GM23338 (cell line): ENCODE data around the gene CYTH1. TPM values are rescaled to one million over a fixed set of nuclear protein-coding genes. Genes with fewer than 3 reads are reported as not detected.
A peak's percentile ranks its signal among the peaks of the same experiment; 100 is the strongest.

Source experiments
- ATAC-seq: fragments of 200-7000 bp; cut with Tn5 transposase; 3 replicates; pipeline ENCODE4 v1.9.1; 2020
- DNase-seq: peaks from one replicate; pipeline ENCODE4 v3.0.0-alpha.2; 2015; ENCODE audit warnings: low spot score
- H2AFZ ChIP-seq: fragments of 200-600 bp; sonication (generic); 2 replicates; pipeline ENCODE4 v1.8.0; 2016; ENCODE audit warnings: antibody characterized with exemption, mild to moderate bottlenecking, moderate library complexity
- H3F3A ChIP-seq: fragments of 200-600 bp; sonication (generic); replicated peaks from 2 replicates; pipeline ENCODE4 v1.8.0; 2017; ENCODE audit warnings: antibody characterized with exemption, mixed run types, low read depth
- H3K27ac ChIP-seq: fragments of 200-600 bp; sonication (generic); 2 replicates; pipeline ENCODE4 v1.6.1; 2016; ENCODE audit warnings: low read depth
- H3K27me3 ChIP-seq: fragments of 200-600 bp; sonication (generic); 2 replicates; pipeline ENCODE4 v1.8.0; 2016; ENCODE audit warnings: mild to moderate bottlenecking, mixed run types, moderate library complexity; ENCODE audit not compliant: insufficient read depth
- H3K36me3 ChIP-seq: fragments of 200-600 bp; sonication (generic); 2 replicates; pipeline ENCODE4 v1.8.0; 2016; ENCODE audit warnings: mild to moderate bottlenecking; ENCODE audit not compliant: insufficient read depth
- H3K4me1 ChIP-seq: fragments of 200-600 bp; sonication (generic); 2 replicates; pipeline ENCODE4 v1.8.0; 2016; ENCODE audit warnings: mild to moderate bottlenecking, moderate library complexity; ENCODE audit not compliant: insufficient read depth
- H3K4me2 ChIP-seq: fragments of 200-600 bp; sonication (generic); 2 replicates; pipeline ENCODE4 v1.7.1; 2017; ENCODE audit warnings: mixed run types
- H3K4me3 ChIP-seq: fragments of 200-600 bp; sonication (generic); 2 replicates; pipeline ENCODE4 v1.6.1; 2016; ENCODE audit warnings: mixed run types
- H3K79me2 ChIP-seq: fragments of 200-600 bp; sonication (generic); replicated peaks from 2 replicates; pipeline ENCODE4 v1.8.0; 2017; ENCODE audit warnings: mild to moderate bottlenecking; ENCODE audit not compliant: insufficient read depth
- H3K9me2 ChIP-seq: fragments of 200-600 bp; sonication (generic); 2 replicates; pipeline ENCODE4 v1.8.0; 2017; ENCODE audit not compliant: insufficient read depth
- H4K20me1 ChIP-seq: fragments of 200-600 bp; sonication (generic); replicated peaks from 2 replicates; pipeline ENCODE4 v1.8.0; 2017; ENCODE audit warnings: mild to moderate bottlenecking; ENCODE audit not compliant: insufficient read depth
- H3K27ac Mint-ChIP-seq: 2 replicates; pipeline ENCODE4 v1.8.0; 2020; ENCODE audit warnings: inconsistent platforms, mild to moderate bottlenecking, moderate library complexity, mixed read lengths
- H3K27me3 Mint-ChIP-seq: 3 replicates; pipeline ENCODE4 v1.8.0; 2022; ENCODE audit warnings: low read depth, mild to moderate bottlenecking, moderate library complexity, mixed read lengths, inconsistent platforms; ENCODE audit not compliant: insufficient read depth, poor library complexity
- H3K36me3 Mint-ChIP-seq: 3 replicates; pipeline ENCODE4 v1.8.0; 2021; ENCODE audit warnings: low read depth, mild to moderate bottlenecking, inconsistent platforms, moderate library complexity, mixed read lengths
- H3K4me1 Mint-ChIP-seq: 3 replicates; pipeline ENCODE4 v1.8.0; 2020; ENCODE audit warnings: mild to moderate bottlenecking, inconsistent platforms, mixed read lengths
- H3K4me3 Mint-ChIP-seq: 3 replicates; pipeline ENCODE4 v1.8.0; 2021; ENCODE audit warnings: moderate library complexity, mild to moderate bottlenecking, inconsistent platforms, mixed read lengths
- H3K9me3 Mint-ChIP-seq: 3 replicates; pipeline ENCODE4 v1.8.0; 2020; ENCODE audit warnings: moderate library complexity, mild to moderate bottlenecking, inconsistent platforms, mixed read lengths
- EZH2phosphoT487 ChIP-seq: fragments of 200-600 bp; sonication (generic); IDR thresholded peaks from one replicate; pipeline ENCODE4 v1.8.1; 2018; ENCODE audit warnings: antibody characterized with exemption; ENCODE audit not compliant: unreplicated experiment
- POLR2AphosphoS5 ChIP-seq: IDR thresholded peaks from 2 replicates; pipeline ENCODE4 v1.6.1; 2016; ENCODE audit warnings: antibody characterized with exemption, low read depth
- ZNF114 ChIP-seq: fragments of 250-450 bp; sonication (Bioruptor Pico); IDR thresholded peaks from 2 replicates; pipeline ENCODE4 v1.5.0; 2020; ENCODE audit warnings: mild to moderate bottlenecking, moderate library complexity
- polyA plus RNA-seq: library from polyadenylated mRNA; unstranded; fragments of >200 nt; fragmentation: Nextera tagmentation; extraction: Ambion mirVana; gene quantifications from 2 replicates; pipeline ENCODE4 v1.2.1, GENCODE V29; 2016
- total RNA-seq: library from RNA; depleted of rRNA; stranded (reverse); fragments of >200 nt; shearing (Covaris generic); gene quantifications from 2 replicates; pipeline ENCODE4 v1.2.3, GENCODE V29; 2014
- TF ChIP-seq, protein P1 (sequence below): fragments of 250-450 bp; sonication (Bioruptor Pico); IDR thresholded peaks from 2 replicates; pipeline ENCODE4 v1.5.0; 2020; ENCODE audit warnings: mild to moderate bottlenecking, moderate library complexity
- TF ChIP-seq, protein P2 (sequence below), 2 experiments: fragments of 200-600 bp in 1 of 2; sonication (generic) in 1 of 2; conservative IDR thresholded peaks; 2 replicates each; pipeline versions ENCODE4 v1.5.1 to v1.6.1; 2016 to 2017; ENCODE audit warnings: antibody characterized with exemption in 2 of 2, low read depth in 2 of 2, mild to moderate bottlenecking in 2 of 2, moderate library complexity in 1 of 2

The CYTH1 gene
- total and polyA plus RNA-seq, 2 experiments from 2014 or later: 13.8 to 14.5 TPM

DNA sequence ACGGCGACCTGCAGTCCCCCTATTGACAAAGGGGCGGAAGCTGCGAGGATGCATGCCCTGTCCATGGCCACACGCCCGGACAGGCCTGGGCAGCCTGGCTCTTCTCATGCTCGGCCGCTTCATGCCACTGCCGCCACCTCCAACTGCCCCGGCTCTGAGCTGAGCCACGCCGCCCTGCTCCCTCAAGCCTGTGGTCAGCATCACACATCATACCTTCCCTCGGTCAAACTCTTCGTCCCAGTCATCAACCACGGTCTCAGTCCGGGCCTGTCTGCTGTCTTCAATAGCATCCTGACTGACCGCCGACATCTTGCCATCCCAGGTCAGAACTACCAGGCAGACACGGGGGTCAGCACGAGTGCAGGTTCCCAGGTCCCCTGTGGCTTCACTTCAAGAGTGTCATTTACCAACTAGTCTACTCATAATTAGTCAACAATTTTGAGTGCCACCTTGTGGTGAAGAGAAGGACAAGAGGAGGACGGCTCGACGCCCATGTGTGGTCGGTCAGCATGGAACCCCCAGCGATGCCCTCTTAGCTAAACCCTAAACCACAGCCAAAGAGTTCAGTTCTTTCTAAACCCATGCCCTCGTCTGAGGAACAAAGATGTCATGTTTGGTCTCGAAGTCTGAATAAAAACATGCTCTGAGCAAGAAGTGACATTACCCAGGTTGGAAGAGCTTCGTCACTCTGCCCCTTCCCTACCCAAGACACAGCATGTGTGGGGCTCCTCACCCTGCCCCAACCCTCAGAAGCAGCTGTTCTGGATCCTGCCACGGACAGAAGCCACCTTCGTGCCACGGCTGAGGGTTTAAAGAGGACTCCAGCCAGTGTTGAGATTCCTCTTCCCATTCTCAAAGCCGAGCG, 16.9 kb upstream of the CYTH1 start:
- Histone ChIP-seq H3K79me2 (no peaks in the 10 kb centered on the region), H3K27ac (no peak overlapping the region), H3K4me1 (no peaks in the 10 kb centered on the region), H3K27me3 (no peaks in the 10 kb centered on the region), H3K4me2 (no peak overlapping the region), H4K20me1 (no peaks in the 10 kb centered on the region; the same call in 1 of the 2 replicates), H3K9me2 (no peaks in the 10 kb centered on the region), H3K4me3 (no peak overlapping the region), H3K36me3 (peaks cover 35% of the 10 kb centered on the region), H2AFZ (no peak overlapping the region), H3F3A (no peaks in the 10 kb centered on the region)
- H3K4me1 Mint-ChIP-seq: no peaks in the 10 kb centered on the region
- no peaks in the 10 kb centered on the region; the same call in 2 of the 3 replicates for H3K9me3 Mint-ChIP-seq
- DNase-seq (peak; percentile 27), ATAC-seq (peak; percentile 48)
- peak overlapping the region; percentile 84; the same call in 1 of the 2 replicates for H3K27ac Mint-ChIP-seq
- TF ChIP-seq EZH2phosphoT487 (no peak), ZNF114 (CRISPR knock-in tag) (no peak), POLR2AphosphoS5 (no peak)
- TF ChIP-seq, protein P1, sequence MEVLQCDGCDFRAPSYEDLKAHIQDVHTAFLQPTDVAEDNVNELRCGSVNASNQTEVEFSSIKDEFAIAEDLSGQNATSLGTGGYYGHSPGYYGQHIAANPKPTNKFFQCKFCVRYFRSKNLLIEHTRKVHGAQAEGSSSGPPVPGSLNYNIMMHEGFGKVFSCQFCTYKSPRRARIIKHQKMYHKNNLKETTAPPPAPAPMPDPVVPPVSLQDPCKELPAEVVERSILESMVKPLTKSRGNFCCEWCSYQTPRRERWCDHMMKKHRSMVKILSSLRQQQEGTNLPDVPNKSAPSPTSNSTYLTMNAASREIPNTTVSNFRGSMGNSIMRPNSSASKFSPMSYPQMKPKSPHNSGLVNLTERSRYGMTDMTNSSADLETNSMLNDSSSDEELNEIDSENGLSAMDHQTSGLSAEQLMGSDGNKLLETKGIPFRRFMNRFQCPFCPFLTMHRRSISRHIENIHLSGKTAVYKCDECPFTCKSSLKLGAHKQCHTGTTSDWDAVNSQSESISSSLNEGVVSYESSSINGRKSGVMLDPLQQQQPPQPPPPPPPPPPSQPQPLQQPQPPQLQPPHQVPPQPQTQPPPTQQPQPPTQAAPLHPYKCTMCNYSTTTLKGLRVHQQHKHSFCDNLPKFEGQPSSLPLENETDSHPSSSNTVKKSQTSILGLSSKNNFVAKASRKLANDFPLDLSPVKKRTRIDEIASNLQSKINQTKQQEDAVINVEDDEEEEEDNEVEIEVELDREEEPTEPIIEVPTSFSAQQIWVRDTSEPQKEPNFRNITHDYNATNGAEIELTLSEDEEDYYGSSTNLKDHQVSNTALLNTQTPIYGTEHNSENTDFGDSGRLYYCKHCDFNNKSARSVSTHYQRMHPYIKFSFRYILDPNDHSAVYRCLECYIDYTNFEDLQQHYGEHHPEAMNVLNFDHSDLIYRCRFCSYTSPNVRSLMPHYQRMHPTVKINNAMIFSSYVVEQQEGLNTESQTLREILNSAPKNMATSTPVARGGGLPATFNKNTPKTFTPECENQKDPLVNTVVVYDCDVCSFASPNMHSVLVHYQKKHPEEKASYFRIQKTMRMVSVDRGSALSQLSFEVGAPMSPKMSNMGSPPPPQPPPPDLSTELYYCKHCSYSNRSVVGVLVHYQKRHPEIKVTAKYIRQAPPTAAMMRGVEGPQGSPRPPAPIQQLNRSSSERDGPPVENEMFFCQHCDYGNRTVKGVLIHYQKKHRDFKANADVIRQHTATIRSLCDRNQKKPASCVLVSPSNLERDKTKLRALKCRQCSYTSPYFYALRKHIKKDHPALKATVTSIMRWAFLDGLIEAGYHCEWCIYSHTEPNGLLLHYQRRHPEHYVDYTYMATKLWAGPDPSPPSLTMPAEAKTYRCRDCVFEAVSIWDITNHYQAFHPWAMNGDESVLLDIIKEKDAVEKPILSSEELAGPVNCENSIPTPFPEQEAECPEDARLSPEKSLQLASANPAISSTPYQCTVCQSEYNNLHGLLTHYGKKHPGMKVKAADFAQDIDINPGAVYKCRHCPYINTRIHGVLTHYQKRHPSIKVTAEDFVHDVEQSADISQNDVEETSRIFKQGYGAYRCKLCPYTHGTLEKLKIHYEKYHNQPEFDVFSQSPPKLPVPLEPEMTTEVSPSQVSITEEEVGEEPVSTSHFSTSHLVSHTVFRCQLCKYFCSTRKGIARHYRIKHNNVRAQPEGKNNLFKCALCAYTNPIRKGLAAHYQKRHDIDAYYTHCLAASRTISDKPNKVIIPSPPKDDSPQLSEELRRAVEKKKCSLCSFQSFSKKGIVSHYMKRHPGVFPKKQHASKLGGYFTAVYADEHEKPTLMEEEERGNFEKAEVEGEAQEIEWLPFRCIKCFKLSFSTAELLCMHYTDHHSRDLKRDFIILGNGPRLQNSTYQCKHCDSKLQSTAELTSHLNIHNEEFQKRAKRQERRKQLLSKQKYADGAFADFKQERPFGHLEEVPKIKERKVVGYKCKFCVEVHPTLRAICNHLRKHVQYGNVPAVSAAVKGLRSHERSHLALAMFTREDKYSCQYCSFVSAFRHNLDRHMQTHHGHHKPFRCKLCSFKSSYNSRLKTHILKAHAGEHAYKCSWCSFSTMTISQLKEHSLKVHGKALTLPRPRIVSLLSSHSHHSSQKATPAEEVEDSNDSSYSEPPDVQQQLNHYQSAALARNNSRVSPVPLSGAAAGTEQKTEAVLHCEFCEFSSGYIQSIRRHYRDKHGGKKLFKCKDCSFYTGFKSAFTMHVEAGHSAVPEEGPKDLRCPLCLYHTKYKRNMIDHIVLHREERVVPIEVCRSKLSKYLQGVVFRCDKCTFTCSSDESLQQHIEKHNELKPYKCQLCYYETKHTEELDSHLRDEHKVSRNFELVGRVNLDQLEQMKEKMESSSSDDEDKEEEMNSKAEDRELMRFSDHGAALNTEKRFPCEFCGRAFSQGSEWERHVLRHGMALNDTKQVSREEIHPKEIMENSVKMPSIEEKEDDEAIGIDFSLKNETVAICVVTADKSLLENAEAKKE (CRISPR knock-in tag): no peak
- TF ChIP-seq, protein P2, sequence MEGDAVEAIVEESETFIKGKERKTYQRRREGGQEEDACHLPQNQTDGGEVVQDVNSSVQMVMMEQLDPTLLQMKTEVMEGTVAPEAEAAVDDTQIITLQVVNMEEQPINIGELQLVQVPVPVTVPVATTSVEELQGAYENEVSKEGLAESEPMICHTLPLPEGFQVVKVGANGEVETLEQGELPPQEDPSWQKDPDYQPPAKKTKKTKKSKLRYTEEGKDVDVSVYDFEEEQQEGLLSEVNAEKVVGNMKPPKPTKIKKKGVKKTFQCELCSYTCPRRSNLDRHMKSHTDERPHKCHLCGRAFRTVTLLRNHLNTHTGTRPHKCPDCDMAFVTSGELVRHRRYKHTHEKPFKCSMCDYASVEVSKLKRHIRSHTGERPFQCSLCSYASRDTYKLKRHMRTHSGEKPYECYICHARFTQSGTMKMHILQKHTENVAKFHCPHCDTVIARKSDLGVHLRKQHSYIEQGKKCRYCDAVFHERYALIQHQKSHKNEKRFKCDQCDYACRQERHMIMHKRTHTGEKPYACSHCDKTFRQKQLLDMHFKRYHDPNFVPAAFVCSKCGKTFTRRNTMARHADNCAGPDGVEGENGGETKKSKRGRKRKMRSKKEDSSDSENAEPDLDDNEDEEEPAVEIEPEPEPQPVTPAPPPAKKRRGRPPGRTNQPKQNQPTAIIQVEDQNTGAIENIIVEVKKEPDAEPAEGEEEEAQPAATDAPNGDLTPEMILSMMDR (conservative IDR thresholded peaks at IDR 0.05; ENCODE audit: low read depth in 2 of 2): peak; percentile 35 to 48
- no peak overlapping the region for H3K4me3 Mint-ChIP-seq
- H3K36me3 Mint-ChIP-seq: peaks cover 87% of the 10 kb centered on the region
- peaks cover 8% of the 10 kb centered on the region for H3K27me3 Mint-ChIP-seq
